RWPE2 (cell line): ENCODE measurements around the gene CRP.

Experiments used
- ATAC-seq: fragments of 200-7000 bp; cut with Tn5 transposase; 3 replicates; pipeline ENCODE4 v1.9.1; 2021; ENCODE audit warnings: low read depth
- DNase-seq: peaks from one replicate; pipeline ENCODE4 v3.0.0-alpha.2; 2020; ENCODE audit warnings: low spot score
- H3K27ac ChIP-seq: fragments of 450-650 bp; 2 replicates; pipeline ENCODE4 v1.5.1; 2017; ENCODE audit warnings: mild to moderate bottlenecking; ENCODE audit not compliant: poor library complexity, severe bottlenecking
- H3K27me3 ChIP-seq: fragments of 250-450 bp; sonication (Bioruptor Pico); 2 replicates; pipeline ENCODE4 v1.5.1; 2021; ENCODE audit warnings: mild to moderate bottlenecking, moderate library complexity; ENCODE audit not compliant: insufficient read depth, poor library complexity, severe bottlenecking
- H3K36me3 ChIP-seq: fragments of 250-450 bp; sonication (Bioruptor Pico); 2 replicates; pipeline ENCODE4 v1.5.1; 2020; ENCODE audit warnings: low read depth, mild to moderate bottlenecking, moderate library complexity
- H3K4me1 ChIP-seq: fragments of 250-450 bp; sonication (Bioruptor Pico); 2 replicates; pipeline ENCODE4 v1.5.1; 2021; ENCODE audit warnings: mild to moderate bottlenecking, moderate library complexity; ENCODE audit not compliant: insufficient read depth, poor library complexity, severe bottlenecking
- H3K4me3 ChIP-seq: fragments of 250-450 bp; sonication (Bioruptor Pico); 2 replicates; pipeline ENCODE4 v1.5.1; 2021; ENCODE audit warnings: mild to moderate bottlenecking, moderate library complexity; ENCODE audit not compliant: severe bottlenecking
- H3K9me3 ChIP-seq: fragments of 250-450 bp; sonication (Bioruptor Pico); 2 replicates; pipeline ENCODE4 v1.5.1; 2021; ENCODE audit warnings: mild to moderate bottlenecking, moderate library complexity; ENCODE audit not compliant: severe bottlenecking
- CTCF ChIP-seq: fragments of 450-650 bp; IDR thresholded peaks from one replicate; pipeline ENCODE4 v1.5.1; 2017; ENCODE audit warnings: mild to moderate bottlenecking, moderate library complexity; ENCODE audit not compliant: poor library complexity, severe bottlenecking

CRP gene

GRCh38 chr1:159704481-159704880 is 9.9 kb downstream of the CRP start:
- Histone ChIP-seq H3K4me1 (no peaks in the 10 kb centered on the region), H3K9me3 (no peaks in the 10 kb centered on the region), H3K4me3 (no peak overlapping the region), H3K36me3 (no peaks in the 10 kb centered on the region), H3K27ac (no peak overlapping the region), H3K27me3 (no peaks in the 10 kb centered on the region)
- ATAC-seq (no peak), DNase-seq (no peak)
- TF ChIP-seq CTCF = no peak

GRCh38 chr1:159700312-159700711 is 14.1 kb downstream of the CRP start:
- Histone ChIP-seq H3K27me3 (no peaks in the 10 kb centered on the region), H3K4me3 (no peak overlapping the region), H3K9me3 (no peaks in the 10 kb centered on the region), H3K27ac (no peak overlapping the region), H3K4me1 (no peaks in the 10 kb centered on the region), H3K36me3 (no peaks in the 10 kb centered on the region)
- TF ChIP-seq CTCF = no peak
- ATAC-seq (no peak), DNase-seq (no peak)

- no peak overlapping the region for H3K27ac ChIP-seq
- H3K4me3 ChIP-seq = no peak overlapping the region
- H3K9me3 ChIP-seq = no peaks in the 10 kb centered on the region
- DNase-seq = no peak
- ATAC-seq = no peak
- no peaks in the 10 kb centered on the region for H3K4me1 ChIP-seq
- no peak for TF ChIP-seq CTCF
- no peaks in the 10 kb centered on the region for H3K36me3 ChIP-seq
- no peaks in the 10 kb centered on the region for H3K27me3 ChIP-seq
Measured at GRCh38 chr1:159699653-159700052, 14.7 kb downstream of the CRP start.

- H3K27ac ChIP-seq = no peak overlapping the region
- DNase-seq (no peak), ATAC-seq (no peak)
- H3K27me3 ChIP-seq = no peaks in the 10 kb centered on the region
- H3K9me3 ChIP-seq = no peaks in the 10 kb centered on the region
- H3K4me1 ChIP-seq = no peaks in the 10 kb centered on the region
- H3K4me3 ChIP-seq = no peak overlapping the region
- no peaks in the 10 kb centered on the region for H3K36me3 ChIP-seq
- TF ChIP-seq CTCF = no peak
Measured at GRCh38 chr1:159699246-159699645, 15.1 kb downstream of the CRP start.

- Histone ChIP-seq H3K27ac (no peak overlapping the region), H3K9me3 (no peaks in the 10 kb centered on the region), H3K4me3 (no peak overlapping the region), H3K36me3 (no peaks in the 10 kb centered on the region), H3K27me3 (no peaks in the 10 kb centered on the region), H3K4me1 (no peaks in the 10 kb centered on the region)
- no peak for ATAC-seq
- TF ChIP-seq CTCF = no peak
- no peak for DNase-seq
Measured at GRCh38 chr1:159687511-159687910, 26.9 kb downstream of the CRP start.
